ENCODE results near the gene TRIM71.

- no peak for TF ChIP-seq CTCF (IDR thresholded peaks at IDR 0.05)
- no peak for TF ChIP-seq EZH2 (IDR thresholded peaks at IDR 0.05; ENCODE audit: borderline replicate concordance, insufficient read depth, low read depth, low read length, poor library complexity, severe bottlenecking)
These were observed 32.4 kb downstream of the TRIM71 start for GRCh38 chr3:32850226-32850625.
